SK-N-SH treated with all-trans-retinoic acid at 6 μM for 48 hours (cell line): ENCODE data around the gene XCR1.
"Not testable (repeated sequence)": the region's sequence is repeated elsewhere in the genome, so short reads cannot be mapped to it uniquely, and the experiment has no call there.

Experiments used
- CSDC2 ChIP-seq: fragments of 250-450 bp; sonication (Bioruptor Pico); IDR thresholded peaks from 2 replicates; pipeline ENCODE4 v1.5.0; 2020; ENCODE audit warnings: mild to moderate bottlenecking, moderate library complexity
- TF ChIP-seq, protein P1 (sequence below): fragments of 250-450 bp; sonication (Bioruptor Pico); IDR thresholded peaks from 2 replicates; pipeline ENCODE4 v1.5.1; 2021; ENCODE audit warnings: mild to moderate bottlenecking, moderate library complexity

DNA sequence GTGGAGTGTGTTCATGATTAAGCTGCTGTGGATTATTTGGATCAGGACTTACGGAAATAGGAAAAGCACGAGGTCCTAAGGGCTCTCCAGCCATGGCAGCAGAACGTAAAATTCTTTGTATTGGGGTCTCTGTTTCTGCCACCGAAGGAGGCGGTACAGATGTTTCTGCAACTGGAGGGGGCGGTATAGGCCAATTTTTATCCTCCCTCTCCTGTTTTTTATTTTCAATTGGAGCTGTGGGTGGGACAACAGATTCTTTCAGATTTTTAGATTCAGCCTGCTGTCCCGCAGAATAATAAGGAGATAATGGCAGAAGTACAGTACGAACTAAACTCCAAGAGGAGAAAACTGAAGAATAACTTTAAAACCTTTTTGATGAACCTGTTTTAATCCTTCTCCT, 26.0 kb upstream of the XCR1 start:
- TF ChIP-seq, protein P1, sequence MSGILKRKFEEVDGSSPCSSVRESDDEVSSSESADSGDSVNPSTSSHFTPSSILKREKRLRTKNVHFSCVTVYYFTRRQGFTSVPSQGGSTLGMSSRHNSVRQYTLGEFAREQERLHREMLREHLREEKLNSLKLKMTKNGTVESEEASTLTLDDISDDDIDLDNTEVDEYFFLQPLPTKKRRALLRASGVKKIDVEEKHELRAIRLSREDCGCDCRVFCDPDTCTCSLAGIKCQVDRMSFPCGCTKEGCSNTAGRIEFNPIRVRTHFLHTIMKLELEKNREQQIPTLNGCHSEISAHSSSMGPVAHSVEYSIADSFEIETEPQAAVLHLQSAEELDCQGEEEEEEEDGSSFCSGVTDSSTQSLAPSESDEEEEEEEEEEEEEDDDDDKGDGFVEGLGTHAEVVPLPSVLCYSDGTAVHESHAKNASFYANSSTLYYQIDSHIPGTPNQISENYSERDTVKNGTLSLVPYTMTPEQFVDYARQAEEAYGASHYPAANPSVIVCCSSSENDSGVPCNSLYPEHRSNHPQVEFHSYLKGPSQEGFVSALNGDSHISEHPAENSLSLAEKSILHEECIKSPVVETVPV (CRISPR knock-in tag) = not testable (repeated sequence)
- not testable (repeated sequence) for TF ChIP-seq CSDC2
